Ishikawa (cell line): Measurements from ENCODE around the gene RNF212B.

Experiments used
- CEBPB ChIP-seq: IDR thresholded peaks from 2 replicates; pipeline ENCODE4 v1.6.1; 2012
- EGR1 ChIP-seq: IDR thresholded peaks from 2 replicates; pipeline ENCODE4 v1.6.1; 2012
- EP300 ChIP-seq: IDR thresholded peaks from 2 replicates; pipeline ENCODE4 v1.6.1; 2012; ENCODE audit warnings: borderline replicate concordance
- MAX ChIP-seq: IDR thresholded peaks from 2 replicates; pipeline ENCODE4 v1.6.1; 2012
- RAD21 ChIP-seq: IDR thresholded peaks from 2 replicates; pipeline ENCODE4 v1.6.1; 2012; ENCODE audit warnings: low read depth
- REST ChIP-seq: IDR thresholded peaks from 2 replicates; pipeline ENCODE4 v1.6.1; 2012; ENCODE audit warnings: low read depth, mild to moderate bottlenecking
- TAF1 ChIP-seq: IDR thresholded peaks from 2 replicates; pipeline ENCODE4 v1.6.1; 2012; ENCODE audit warnings: low read depth, mild to moderate bottlenecking
- TCF12 ChIP-seq: IDR thresholded peaks from 2 replicates; pipeline ENCODE4 v1.6.1; 2012; ENCODE audit warnings: low read depth
- TEAD4 ChIP-seq: IDR thresholded peaks from 2 replicates; pipeline ENCODE4 v1.6.1; 2012
- USF1 ChIP-seq: IDR thresholded peaks from 2 replicates; pipeline ENCODE4 v1.6.1; 2012
- YY1 ChIP-seq: IDR thresholded peaks from 2 replicates; pipeline ENCODE4 v1.6.1; 2012; ENCODE audit warnings: low read depth

- TF ChIP-seq MAX (no peak), CEBPB (no peak), EGR1 (no peak), RAD21 (no peak), REST (no peak), USF1 (no peak), YY1 (no peak), TAF1 (no peak), TCF12 (no peak), EP300 (no peak), TEAD4 (no peak)
Measured at GRCh38 chr14:23299986-23300686, 62.4 kb downstream of the RNF212B start.
